ENCODE measurements around the gene IRF6. TPM values are rescaled to one million over a fixed set of nuclear protein-coding genes. Genes with fewer than 3 reads are reported as not detected.

Gene IRF6
- total RNA-seq, 1 donor from 2014 or later: 7.6 TPM

DNA sequence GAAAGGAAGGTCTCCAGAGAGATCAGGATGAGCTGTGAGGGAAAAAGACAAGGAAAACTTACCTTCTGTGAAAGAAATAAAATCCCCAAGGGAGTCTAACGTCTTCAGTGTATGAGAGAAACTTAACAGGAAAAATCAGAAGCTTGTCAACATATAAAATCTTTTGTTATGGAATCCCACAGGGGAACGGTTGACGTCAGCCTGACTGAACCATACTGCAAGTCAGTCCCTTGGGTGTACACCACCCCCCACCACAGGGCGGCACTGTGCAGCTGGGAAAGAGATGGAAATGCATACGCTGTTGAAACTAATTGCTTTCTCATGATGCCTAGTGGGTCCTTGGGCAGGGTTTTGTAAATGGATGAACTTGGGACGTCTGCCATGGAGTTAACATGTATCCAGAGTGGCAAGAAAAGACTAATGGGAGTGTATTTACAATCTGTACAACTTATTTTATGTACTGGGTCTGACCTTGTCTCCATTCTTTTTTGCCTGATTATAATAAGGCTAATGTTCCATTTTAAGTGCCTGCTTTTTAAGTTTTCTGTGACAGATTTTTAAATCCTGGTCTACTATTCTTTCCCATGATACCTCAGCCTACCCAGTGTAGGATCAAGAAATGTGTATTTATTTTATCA, 44.5 kb upstream of the IRF6 start:
- Histone ChIP-seq H3K9me3 (no peaks in the 10 kb centered on the region), H3K36me3 (peaks cover 41 to 72% of the 10 kb centered on the region in 2 donors), H3K4me3 (no peak overlapping the region), H3K27ac (no peak overlapping the region), H3K4me1 (no peaks in the 10 kb centered on the region), H3K27me3 (no peaks in the 10 kb centered on the region)
- TF ChIP-seq, protein P1, sequence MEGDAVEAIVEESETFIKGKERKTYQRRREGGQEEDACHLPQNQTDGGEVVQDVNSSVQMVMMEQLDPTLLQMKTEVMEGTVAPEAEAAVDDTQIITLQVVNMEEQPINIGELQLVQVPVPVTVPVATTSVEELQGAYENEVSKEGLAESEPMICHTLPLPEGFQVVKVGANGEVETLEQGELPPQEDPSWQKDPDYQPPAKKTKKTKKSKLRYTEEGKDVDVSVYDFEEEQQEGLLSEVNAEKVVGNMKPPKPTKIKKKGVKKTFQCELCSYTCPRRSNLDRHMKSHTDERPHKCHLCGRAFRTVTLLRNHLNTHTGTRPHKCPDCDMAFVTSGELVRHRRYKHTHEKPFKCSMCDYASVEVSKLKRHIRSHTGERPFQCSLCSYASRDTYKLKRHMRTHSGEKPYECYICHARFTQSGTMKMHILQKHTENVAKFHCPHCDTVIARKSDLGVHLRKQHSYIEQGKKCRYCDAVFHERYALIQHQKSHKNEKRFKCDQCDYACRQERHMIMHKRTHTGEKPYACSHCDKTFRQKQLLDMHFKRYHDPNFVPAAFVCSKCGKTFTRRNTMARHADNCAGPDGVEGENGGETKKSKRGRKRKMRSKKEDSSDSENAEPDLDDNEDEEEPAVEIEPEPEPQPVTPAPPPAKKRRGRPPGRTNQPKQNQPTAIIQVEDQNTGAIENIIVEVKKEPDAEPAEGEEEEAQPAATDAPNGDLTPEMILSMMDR (IDR thresholded peaks at IDR 0.05): peak in 2 of 3 experiments; percentile 29 to 41
- DNase-seq (ENCODE audit: low spot score in 2 of 2): no peak
- intact Hi-C loops (cut with DNase I): no loop called here

DNA sequence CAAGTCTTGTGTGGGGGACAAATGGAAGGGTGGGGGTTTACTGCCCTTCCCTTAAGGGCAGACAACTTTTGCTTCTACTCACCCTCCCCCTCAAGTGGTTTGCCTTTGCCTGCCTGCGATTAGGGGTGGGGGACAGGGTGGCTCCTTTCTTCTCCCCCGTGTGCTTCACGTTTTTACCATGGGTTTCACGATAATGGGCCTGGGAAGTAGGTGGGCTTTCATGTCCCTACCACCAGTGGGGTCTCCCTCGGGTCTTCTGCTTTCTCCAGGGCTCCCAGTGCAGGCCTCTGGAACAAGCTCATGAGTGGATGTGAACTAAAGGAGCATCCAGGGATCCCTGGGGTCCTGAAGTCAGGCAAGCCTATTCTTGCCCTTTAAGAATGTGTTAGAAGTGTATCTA, 43.4 kb upstream of the IRF6 start:
- intact Hi-C loops (cut with DNase I): no loop called here
- TF ChIP-seq, protein P1 (IDR thresholded peaks at IDR 0.05): no peak
- no peak overlapping the region for H3K27ac ChIP-seq
- no peaks in the 10 kb centered on the region for H3K27me3 ChIP-seq
- H3K9me3 ChIP-seq: no peaks in the 10 kb centered on the region
- H3K4me1 ChIP-seq: no peaks in the 10 kb centered on the region
- H3K4me3 ChIP-seq: no peak overlapping the region
- DNase-seq (ENCODE audit: low spot score in 2 of 2): no peak
- peaks cover 40 to 79% of the 10 kb centered on the region in 2 donors for H3K36me3 ChIP-seq

DNA sequence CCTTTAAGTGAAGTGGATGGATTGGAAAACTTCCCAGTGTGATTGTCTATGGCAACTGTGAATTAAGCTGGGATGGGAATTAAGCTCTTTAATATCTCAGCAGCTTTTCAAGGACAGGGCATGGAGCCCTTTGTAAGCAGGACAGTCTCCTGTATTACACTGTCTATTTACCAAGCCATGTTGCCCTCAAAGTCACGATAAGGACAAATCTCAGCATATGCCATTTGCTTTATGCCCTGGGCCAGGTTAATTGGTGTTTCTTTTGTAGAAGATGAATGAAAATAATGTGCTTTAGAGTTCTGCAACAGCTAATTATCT, 39.4 kb upstream of the IRF6 start:
- TF ChIP-seq, protein P1 (IDR thresholded peaks at IDR 0.05): no peak
- Histone ChIP-seq H3K9me3 (no peaks in the 10 kb centered on the region), H3K27ac (no peak overlapping the region), H3K27me3 (no peaks in the 10 kb centered on the region), H3K36me3 (peaks cover 32 to 79% of the 10 kb centered on the region in 2 donors), H3K4me1 (no peaks in the 10 kb centered on the region), H3K4me3 (no peak overlapping the region)
- intact Hi-C loops (cut with DNase I): no loop called here
- DNase-seq (ENCODE audit: low spot score in 2 of 2): no peak

DNA sequence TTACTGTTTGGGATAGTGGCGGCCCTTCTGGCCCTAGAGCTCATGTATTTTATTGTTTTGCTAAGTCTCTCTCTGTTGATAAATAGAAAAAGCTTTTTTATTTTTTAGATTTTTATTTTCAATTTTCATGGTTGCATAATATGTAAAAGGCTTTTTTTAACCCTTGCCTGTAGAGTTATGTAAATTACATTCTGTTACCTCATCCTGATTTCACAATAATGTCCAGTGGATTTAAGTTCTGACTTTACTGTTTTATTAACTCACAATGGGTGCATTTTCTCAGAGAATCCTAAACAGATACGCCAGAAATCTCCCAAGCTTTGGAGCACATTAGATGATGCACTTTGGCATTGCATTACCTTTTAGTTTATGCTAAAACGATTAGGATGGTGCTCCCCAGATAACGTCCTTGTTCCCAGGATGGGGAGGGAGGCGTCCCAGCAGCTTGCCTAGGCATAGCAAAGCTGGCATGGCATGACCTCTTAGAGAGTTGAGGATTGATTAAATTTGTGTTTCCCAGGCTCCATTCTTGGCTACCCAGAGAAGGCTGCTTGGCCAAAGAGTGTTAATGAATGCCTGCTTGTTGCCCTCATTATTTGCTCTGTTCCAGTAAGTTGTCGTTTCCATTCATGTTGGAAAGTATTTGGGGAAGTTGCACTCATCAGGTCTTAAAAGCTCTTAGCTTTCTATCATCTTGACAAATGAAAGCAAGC, 38.9 kb upstream of the IRF6 start:
- Histone ChIP-seq H3K9me3 (no peaks in the 10 kb centered on the region), H3K4me1 (no peaks in the 10 kb centered on the region), H3K27me3 (no peaks in the 10 kb centered on the region), H3K36me3 (peaks cover 36 to 79% of the 10 kb centered on the region in 2 donors), H3K4me3 (no peak overlapping the region), H3K27ac (no peak overlapping the region)
- DNase-seq (ENCODE audit: low spot score in 2 of 2): no peak
- intact Hi-C loops (cut with DNase I): no loop called here
- TF ChIP-seq, protein P1 (IDR thresholded peaks at IDR 0.05): no peak

DNA sequence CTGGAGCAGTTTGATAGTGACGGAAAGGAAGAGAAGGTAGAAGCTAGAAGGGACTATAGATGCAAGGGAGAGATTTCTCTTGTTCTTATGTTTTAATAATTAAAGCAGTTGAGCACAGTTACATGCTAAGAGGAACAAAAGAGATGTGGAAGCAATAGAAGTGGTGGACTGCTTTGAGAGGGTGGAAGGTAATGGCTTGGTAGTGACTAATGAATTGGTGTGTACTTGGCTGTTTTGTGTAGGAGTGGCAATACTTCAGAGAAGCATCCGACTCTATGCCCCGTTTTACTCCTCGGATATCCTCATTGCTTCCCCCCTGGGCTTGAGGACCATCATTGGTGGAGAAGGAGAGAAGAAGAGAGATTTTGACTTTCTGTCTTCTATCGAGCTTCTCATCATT, 34.7 kb upstream of the IRF6 start:
- no peak for DNase-seq (ENCODE audit: low spot score in 2 of 2)
- intact Hi-C loops (cut with DNase I): no loop called here

More for the DNA sequence above, 34.7 kb upstream of the IRF6 start:
- peaks cover 47 to 80% of the 10 kb centered on the region in 2 donors for H3K36me3 ChIP-seq
- TF ChIP-seq, protein P1 (IDR thresholded peaks at IDR 0.05): no peak
- H3K4me3 ChIP-seq: no peak overlapping the region
- H3K27ac ChIP-seq: peak overlapping the region; percentile 60 to 71
- no peaks in the 10 kb centered on the region for H3K27me3 ChIP-seq
- no peaks in the 10 kb centered on the region for H3K9me3 ChIP-seq
- no peaks in the 10 kb centered on the region for H3K4me1 ChIP-seq
